ENCODE data around the gene TREM2. TPM values are rescaled to one million over a fixed set of nuclear protein-coding genes. Genes with fewer than 3 reads are reported as not detected.
A peak's percentile ranks its signal among the peaks of the same experiment; 100 is the strongest.

Gene TREM2
- total RNA-seq (under 1 TPM in 2 of 5 donors, not detected in 3; 0.23 to 0.25 TPM), total RNA-seq (0 to 2.6 (median 0) reads per million in 29 experiments)
- total RNA-seq (2013) = not detected

DNA sequence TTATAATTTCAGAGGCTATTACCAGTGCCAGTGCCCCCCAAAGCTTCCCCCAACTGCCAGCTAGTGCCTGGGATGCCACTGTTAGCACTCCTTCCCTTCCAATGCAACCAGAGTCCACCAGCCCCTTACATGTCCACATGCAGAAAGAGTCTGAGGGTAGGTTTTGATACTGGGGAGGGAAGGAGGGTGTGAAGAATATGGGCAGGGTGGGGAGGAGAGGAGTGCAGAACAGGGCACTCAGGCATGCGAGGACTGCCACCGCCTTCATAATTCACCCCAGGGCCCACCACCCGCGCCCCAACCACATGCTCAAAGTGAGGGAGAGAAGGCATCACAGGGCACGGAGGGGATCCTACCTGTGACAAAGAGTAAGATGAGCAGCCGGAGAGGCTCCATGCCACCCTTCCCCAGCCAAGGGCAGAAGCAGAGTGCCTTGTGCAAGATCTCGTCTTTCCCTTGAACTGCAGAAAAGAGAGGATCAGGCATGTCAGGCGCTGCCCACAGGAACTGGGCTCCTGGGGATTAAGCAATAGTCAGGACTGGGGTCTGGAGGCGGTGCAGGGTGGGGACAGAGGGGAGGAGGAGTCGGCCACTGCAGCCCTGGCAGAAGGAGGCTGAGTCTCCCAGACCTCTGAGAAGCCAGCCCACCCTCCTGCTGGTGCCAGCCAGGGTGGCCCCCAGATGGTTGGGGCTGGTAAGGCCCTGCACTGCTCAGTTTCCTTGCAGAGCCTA is at the start of gene TREM2:
Gene TREM2 (minus strand): TSS at position 430 of the 732 bp plus-strand sequence. CDS start 34 bp downstream, at position 396.
- H3K9me3 Mint-ChIP-seq = no peaks in the 10 kb centered on the region
- H3K4me3 Mint-ChIP-seq = no peak within 1 kb of the TSS
- 84% methylated on average over 6 of the region's 10 CpGs for WGBS (ENCODE audit: insufficient coverage)
- ChIA-PET POLR2A (no interaction called here), CTCF (interaction anchor here in 1 of 2 donors (0.6 kb wide), 1 partner anchor 76 kb away, joined by 6 read pairs; no protein-coding TSS in a partner anchor)
- Histone ChIP-seq H3K27ac (ENCODE audit: low read length) (no peak within 1 kb of the TSS), H3K4me1 (ENCODE audit: control insufficient read depth in 1 of 2, extremely low read depth in 1 of 2, insufficient read depth in 2 of 2, low read length in 2 of 2) (no peaks in the 10 kb centered on the region), H3K9me3 (no peaks in the 10 kb centered on the region), H3K4me3 (ENCODE audit: control insufficient read depth in 1 of 2, extremely low read depth in 1 of 2, low read length in 1 of 2) (no peak within 1 kb of the TSS), H3K27me3 (replicated peaks in 1 of 2; ENCODE audit: control insufficient read depth in 2 of 2, extremely low read depth in 1 of 2, insufficient read depth in 2 of 2, low read length in 1 of 2) (peaks cover 0 to 25% of the 10 kb centered on the region in 2 experiments), H3K36me3 (ENCODE audit: control insufficient read depth in 2 of 2, extremely low read depth in 1 of 2, insufficient read depth in 1 of 2, low read length in 1 of 2) (no peaks in the 10 kb centered on the region)
- no peaks in the 10 kb centered on the region for H3K36me3 Mint-ChIP-seq
- peak within 1 kb of the TSS in 1 of 2 donors; percentile 33 for H3K27ac Mint-ChIP-seq
- DNase-seq (no peak), ATAC-seq (replicated peaks in 1 of 4) (no peak)
- no peaks in the 10 kb centered on the region for H3K4me1 Mint-ChIP-seq
- peaks cover 0 to 9% of the 10 kb centered on the region in 2 donors for H3K27me3 Mint-ChIP-seq

DNA sequence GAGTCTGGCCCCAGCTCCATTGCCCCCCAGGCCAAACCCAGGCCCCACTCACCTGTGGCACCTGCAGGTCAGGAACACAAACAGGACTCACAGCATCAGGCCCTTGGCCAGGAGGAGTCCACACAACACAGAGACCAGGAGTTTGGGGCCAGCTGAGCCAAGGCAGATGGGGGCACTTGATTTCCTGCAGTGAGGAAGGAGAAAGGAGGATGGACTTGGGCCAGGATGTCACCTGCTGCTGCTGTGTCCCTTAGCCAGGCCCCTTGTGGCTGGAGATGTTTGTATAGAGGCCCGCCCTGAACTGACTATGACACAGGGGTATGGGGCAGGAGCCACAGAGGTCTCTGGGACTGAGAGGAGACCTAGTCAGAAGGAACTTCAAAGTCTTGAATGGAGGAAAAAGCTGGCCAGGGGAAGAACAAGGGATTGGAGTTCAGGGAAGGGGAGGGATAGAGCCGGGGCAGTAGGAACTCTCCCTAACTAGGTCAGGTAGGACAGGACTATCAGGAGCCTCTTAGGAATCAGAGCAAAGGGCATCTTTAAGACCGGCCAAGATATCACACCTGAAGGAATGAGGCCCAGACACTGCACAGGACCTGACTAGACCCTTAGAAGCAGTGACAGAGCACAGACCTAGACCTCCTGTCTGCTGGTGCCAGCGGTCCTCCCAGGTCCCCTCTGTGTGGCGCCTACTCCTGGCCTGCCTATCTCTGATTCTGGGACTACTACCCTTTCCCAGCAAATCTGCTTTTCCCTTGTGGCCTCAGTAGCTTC is 46.8 kb upstream of the TREM2 start:
- Mint-ChIP-seq H3K9me3 (peaks cover 7 to 9% (median 9%) of the 10 kb centered on the region in 3 donors), H3K36me3 (peaks cover 8% of the 10 kb centered on the region), H3K27me3 (peaks cover 0 to 2% of the 10 kb centered on the region in 2 donors), H3K4me3 (no peak overlapping the region), H3K27ac (peak overlapping the region in 1 of 2 donors; percentile 31), H3K4me1 (peaks cover 0 to 32% (median 16%) of the 10 kb centered on the region in 3 donors)
- CTCF ChIA-PET = no interaction called here
- DNase-seq = no peak
- Histone ChIP-seq H3K27ac (ENCODE audit: low read length) (no peak overlapping the region), H3K4me3 (ENCODE audit: control insufficient read depth in 1 of 2, extremely low read depth in 1 of 2, low read length in 1 of 2) (no peak overlapping the region), H3K9me3 (no peaks in the 10 kb centered on the region), H3K27me3 (replicated peaks in 1 of 2; ENCODE audit: control insufficient read depth in 2 of 2, extremely low read depth in 1 of 2, insufficient read depth in 2 of 2, low read length in 1 of 2) (no peaks in the 10 kb centered on the region), H3K4me1 (ENCODE audit: control insufficient read depth in 1 of 2, extremely low read depth in 1 of 2, insufficient read depth in 2 of 2, low read length in 2 of 2) (no peaks in the 10 kb centered on the region), H3K36me3 (ENCODE audit: control insufficient read depth in 2 of 2, extremely low read depth in 1 of 2, insufficient read depth in 1 of 2, low read length in 1 of 2) (no peaks in the 10 kb centered on the region)
- ATAC-seq (replicated peaks in 1 of 4) = no peak
- POLR2A ChIA-PET = no interaction called here
- WGBS (ENCODE audit: insufficient coverage) = 100% methylated on average over 4 of the region's 5 CpGs

DNA sequence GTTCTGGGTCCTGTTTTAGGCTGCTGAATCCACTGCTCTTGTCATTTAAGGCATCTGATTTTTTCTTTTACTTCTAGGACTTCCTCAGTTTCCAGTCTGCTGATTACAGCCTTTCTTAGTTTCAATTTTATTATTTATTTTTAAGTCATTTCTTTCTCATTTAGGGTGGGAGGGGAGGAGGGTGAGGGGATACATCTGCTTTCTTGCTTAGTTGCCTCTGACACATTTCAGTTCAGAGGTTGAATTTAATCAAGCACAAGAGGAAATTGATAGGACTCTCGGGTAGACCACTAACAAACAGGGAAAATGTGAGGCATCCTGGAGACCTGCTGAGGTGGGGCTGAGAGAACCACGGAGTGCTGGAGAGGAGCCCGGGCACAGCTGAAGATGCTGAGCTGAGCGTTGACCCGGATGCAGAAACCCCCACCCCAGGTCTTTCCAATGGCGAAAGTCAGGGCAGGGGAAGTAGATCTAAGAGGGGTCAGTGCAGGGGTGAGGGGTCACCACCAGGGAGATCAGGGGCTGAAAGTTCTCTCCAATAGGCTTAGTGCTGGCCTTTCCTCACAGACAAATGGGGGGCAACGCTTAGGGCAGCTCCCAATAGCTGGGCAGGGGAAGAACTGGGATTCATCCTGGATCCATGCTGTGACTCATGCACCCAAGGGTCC is 45.7 kb upstream of the TREM2 start:
- peaks cover 0 to 2% (median 0%) of the 10 kb centered on the region in 3 donors for H3K9me3 Mint-ChIP-seq
- H3K27ac Mint-ChIP-seq = no peak overlapping the region
- no peak for DNase-seq
- CTCF ChIA-PET = no interaction called here
- H3K27me3 ChIP-seq (replicated peaks in 1 of 2; ENCODE audit: control insufficient read depth in 2 of 2, extremely low read depth in 1 of 2, insufficient read depth in 2 of 2, low read length in 1 of 2) = no peaks in the 10 kb centered on the region
- H3K4me1 ChIP-seq (ENCODE audit: control insufficient read depth in 1 of 2, extremely low read depth in 1 of 2, insufficient read depth in 2 of 2, low read length in 2 of 2) = no peaks in the 10 kb centered on the region
- no peaks in the 10 kb centered on the region for H3K9me3 ChIP-seq
- POLR2A ChIA-PET = no interaction called here
- H3K4me3 Mint-ChIP-seq = peak overlapping the region in 1 of 3 donors; percentile 3
- H3K36me3 ChIP-seq (ENCODE audit: control insufficient read depth in 2 of 2, extremely low read depth in 1 of 2, insufficient read depth in 1 of 2, low read length in 1 of 2) = no peaks in the 10 kb centered on the region
- no peak overlapping the region for H3K4me3 ChIP-seq (ENCODE audit: control insufficient read depth in 1 of 2, extremely low read depth in 1 of 2, low read length in 1 of 2)
- H3K4me1 Mint-ChIP-seq = peaks cover 6 to 39% (median 25%) of the 10 kb centered on the region in 3 donors
- no peaks in the 10 kb centered on the region for H3K27me3 Mint-ChIP-seq
- 75% methylated on average over 1 of the region's 7 CpGs for WGBS (ENCODE audit: insufficient coverage)
- no peak overlapping the region for H3K27ac ChIP-seq (ENCODE audit: low read length)
- H3K36me3 Mint-ChIP-seq = peaks cover 3% of the 10 kb centered on the region
- ATAC-seq (replicated peaks in 1 of 4) = no peak

DNA sequence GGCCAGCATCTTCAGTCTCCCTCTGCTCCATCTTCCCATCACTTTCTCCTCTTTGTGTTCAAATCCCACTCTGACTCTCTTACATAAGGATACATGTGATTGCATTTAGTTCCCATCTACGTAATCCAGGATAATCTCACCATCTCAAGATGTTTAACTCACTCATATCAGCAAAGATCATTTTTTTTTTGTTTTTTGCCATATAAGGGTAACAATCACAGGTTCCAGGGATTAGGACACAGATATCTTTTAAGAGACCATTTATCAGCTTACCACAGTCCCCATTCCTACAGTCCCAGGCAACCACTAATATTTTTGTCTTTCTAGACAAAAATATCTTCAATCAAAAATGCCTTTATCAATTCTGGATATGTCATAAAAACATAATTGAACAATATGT is 41.2 kb upstream of the TREM2 start:
- Mint-ChIP-seq H3K4me3 (no peak overlapping the region), H3K27me3 (no peaks in the 10 kb centered on the region), H3K27ac (peak overlapping the region; percentile 81 to 99), H3K9me3 (peaks cover 0 to 2% (median 0%) of the 10 kb centered on the region in 3 donors), H3K36me3 (peaks cover 3% of the 10 kb centered on the region), H3K4me1 (peaks cover 48 to 69% (median 62%) of the 10 kb centered on the region in 3 donors)
- Histone ChIP-seq H3K4me3 (ENCODE audit: control insufficient read depth in 1 of 2, extremely low read depth in 1 of 2, low read length in 1 of 2) (no peak overlapping the region), H3K27ac (ENCODE audit: low read length) (peak overlapping the region; percentile 98), H3K27me3 (replicated peaks in 1 of 2; ENCODE audit: control insufficient read depth in 2 of 2, extremely low read depth in 1 of 2, insufficient read depth in 2 of 2, low read length in 1 of 2) (no peaks in the 10 kb centered on the region), H3K36me3 (ENCODE audit: control insufficient read depth in 2 of 2, extremely low read depth in 1 of 2, insufficient read depth in 1 of 2, low read length in 1 of 2) (no peaks in the 10 kb centered on the region), H3K4me1 (ENCODE audit: control insufficient read depth in 1 of 2, extremely low read depth in 1 of 2, insufficient read depth in 2 of 2, low read length in 2 of 2) (peaks cover 32 to 42% of the 10 kb centered on the region in 2 experiments), H3K9me3 (no peaks in the 10 kb centered on the region)
- ATAC-seq (replicated peaks in 1 of 4) (no peak), DNase-seq (no peak)
- WGBS (ENCODE audit: insufficient coverage) = 100% methylated on average over 1 of the region's 1 CpG
- ChIA-PET POLR2A (no interaction called here), CTCF (interaction anchor here in 1 of 2 donors (0.5 kb wide), 1 partner anchor 163 kb away, joined by 6 read pairs; no protein-coding TSS in a partner anchor)

DNA sequence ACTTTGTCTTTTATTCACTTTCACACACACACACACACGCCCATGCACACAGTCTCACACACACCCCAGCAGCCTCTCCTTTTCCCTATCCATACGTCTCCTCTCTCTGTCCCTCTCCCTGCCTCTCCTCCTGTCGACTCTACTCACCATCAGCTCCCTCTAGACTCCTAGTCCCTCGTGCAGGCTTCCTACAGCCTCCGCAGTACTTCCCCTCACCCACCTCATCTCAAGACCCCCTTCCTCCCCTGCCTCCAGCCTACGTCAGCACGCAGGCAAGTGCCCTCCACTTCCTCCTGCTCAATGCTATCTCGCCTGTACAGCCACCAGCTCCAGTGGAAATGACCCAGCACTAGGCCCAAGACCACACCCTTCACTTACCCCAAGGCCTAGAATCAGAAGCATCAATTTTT is 38.9 kb upstream of the TREM2 start:
- no peaks in the 10 kb centered on the region for H3K9me3 ChIP-seq
- H3K27me3 ChIP-seq (replicated peaks in 1 of 2; ENCODE audit: control insufficient read depth in 2 of 2, extremely low read depth in 1 of 2, insufficient read depth in 2 of 2, low read length in 1 of 2) = no peaks in the 10 kb centered on the region
- H3K4me1 Mint-ChIP-seq = peaks cover 61 to 80% (median 77%) of the 10 kb centered on the region in 3 donors
- ATAC-seq (replicated peaks in 1 of 4) (no peak), DNase-seq (peak in 3 of 35 experiments; percentile 19 to 29 (median 22))
- peak overlapping the region; percentile 38 to 80 (median 57) for H3K4me3 Mint-ChIP-seq
- peak overlapping the region; percentile 99 for H3K27ac Mint-ChIP-seq
- H3K4me1 ChIP-seq (ENCODE audit: control insufficient read depth in 1 of 2, extremely low read depth in 1 of 2, insufficient read depth in 2 of 2, low read length in 2 of 2) = peaks cover 32 to 53% of the 10 kb centered on the region in 2 experiments
- whole genome bisulfite sequencing (ENCODE audit: insufficient coverage) = 62% methylated on average over 8 of the region's 8 CpGs
- ChIA-PET POLR2A (no interaction called here), CTCF (no interaction called here)
- peaks cover 0 to 4% of the 10 kb centered on the region in 2 donors for H3K36me3 ChIP-seq (ENCODE audit: control insufficient read depth in 2 of 2, extremely low read depth in 1 of 2, insufficient read depth in 1 of 2, low read length in 1 of 2)
- peak overlapping the region; percentile 98 for H3K27ac ChIP-seq (ENCODE audit: low read length)
- peaks cover 5% of the 10 kb centered on the region for H3K36me3 Mint-ChIP-seq
- peak overlapping the region in 1 of 2 donors; percentile 7 for H3K4me3 ChIP-seq (ENCODE audit: control insufficient read depth in 1 of 2, extremely low read depth in 1 of 2, low read length in 1 of 2)
- no peaks in the 10 kb centered on the region for H3K27me3 Mint-ChIP-seq
- H3K9me3 Mint-ChIP-seq = no peaks in the 10 kb centered on the region

Data from T-cell (primary cell).